Activated CD4-positive, alpha-beta T cell treated with anti-CD3 and anti-CD28 coated beads, Interleukin-2, Interleukin-4, amounts not matched to agents 100 ng/mL and 50 ng/mL, durations not matched to agents 16 hours and 8 hours (primary cell): ENCODE data around the gene IQCE.
A peak's percentile ranks its signal among the peaks of the same experiment; 100 is the strongest.
"Not testable (repeated sequence)": the region's sequence is repeated elsewhere in the genome, so short reads cannot be mapped to it uniquely, and the experiment has no call there.

Experiments used
- DNase-seq: peaks from one replicate; pipeline ENCODE4 v3.0.0-alpha.2; 2020; ENCODE audit warnings: low spot score

Gene IQCE

GRCh38 chr7:2553831-2554581, 4.8 kb upstream of the IQCE start:
- no peak for DNase-seq

GRCh38 chr7:2554661-2555111, 4.1 kb upstream of the IQCE start:
- no peak for DNase-seq

GRCh38 chr7:2555121-2556052, 3.4 kb upstream of the IQCE start, which contains the start of gene BRAT1:
TSS of gene BRAT1 (minus strand) at chr7:2555524. CDS start at chr7:2554431, 1,093 bp downstream.
- peak; percentile 96 for DNase-seq

- peak; percentile 30 for DNase-seq
Observed at GRCh38 chr7:2559283-2559950, 638 bp downstream of the IQCE start.

- not testable (repeated sequence) for DNase-seq
Observed at GRCh38 chr7:2563955-2564354, 5.2 kb downstream of the IQCE start.

GRCh38 chr7:2564970-2565540, 6.3 kb downstream of the IQCE start:
- no peak for DNase-seq

GRCh38 chr7:2566348-2566889, 7.6 kb downstream of the IQCE start:
- peak; percentile 23 for DNase-seq

GRCh38 chr7:2566890-2567678, 8.3 kb downstream of the IQCE start:
- peak; percentile 27 for DNase-seq

GRCh38 chr7:2567679-2568278, 9.0 kb downstream of the IQCE start:
- DNase-seq: no peak

- no peak for DNase-seq
Observed at GRCh38 chr7:2568521-2569223, 9.9 kb downstream of the IQCE start.

- no peak for DNase-seq
Observed at GRCh38 chr7:2569421-2569820, 10.6 kb downstream of the IQCE start.

- no peak for DNase-seq
Observed at GRCh38 chr7:2570021-2570420, 11.2 kb downstream of the IQCE start.

GRCh38 chr7:2571409-2571808, 12.6 kb downstream of the IQCE start:
- no peak for DNase-seq

GRCh38 chr7:2572101-2572842, 13.5 kb downstream of the IQCE start:
- no peak for DNase-seq

GRCh38 chr7:2573761-2574160, 15.0 kb downstream of the IQCE start:
- DNase-seq: no peak

GRCh38 chr7:2575046-2575732, 16.4 kb downstream of the IQCE start:
- no peak for DNase-seq

GRCh38 chr7:2575733-2576340, 17.1 kb downstream of the IQCE start:
- no peak for DNase-seq
